Stimulated activated CD8-positive, alpha-beta memory T cell treated with anti-CD3 and anti-CD28 coated beads, Interleukin-2, amount 100 ng/mL, for 1 hour (primary cell): ENCODE data around the gene TMEM164.
"Not testable (repeated sequence)": the region's sequence is repeated elsewhere in the genome, so short reads cannot be mapped to it uniquely, and the experiment has no call there.

Experiments
- DNase-seq, 2 donors: peaks; one replicate each; pipeline ENCODE4 v3.0.0-alpha.2; 2020; ENCODE audit warnings: low read depth in 2 of 2

TMEM164 gene

GRCh38 chrX:110132450-110133114, 129.7 kb downstream of the TMEM164 start:
- no peak for DNase-seq

GRCh38 chrX:110133735-110134370, 130.9 kb downstream of the TMEM164 start:
- DNase-seq = no peak

GRCh38 chrX:110135618-110136017, 132.7 kb downstream of the TMEM164 start:
- no peak for DNase-seq

- DNase-seq = no peak
Measured at GRCh38 chrX:110136136-110136535, 133.2 kb downstream of the TMEM164 start.

GRCh38 chrX:110138557-110138956, 135.6 kb downstream of the TMEM164 start:
- no peak for DNase-seq

GRCh38 chrX:110139172-110139571, 136.3 kb downstream of the TMEM164 start:
- no peak for DNase-seq

GRCh38 chrX:110142096-110142495, 139.2 kb downstream of the TMEM164 start:
- DNase-seq = no peak

GRCh38 chrX:110143454-110144210, 140.7 kb downstream of the TMEM164 start:
- DNase-seq = no peak

- DNase-seq = no peak
Measured at GRCh38 chrX:110145311-110145710, 142.4 kb downstream of the TMEM164 start.

GRCh38 chrX:110145854-110146253, 142.9 kb downstream of the TMEM164 start:
- DNase-seq = no peak

GRCh38 chrX:110146521-110146920, 143.6 kb downstream of the TMEM164 start:
- DNase-seq = no peak

- no peak for DNase-seq
Measured at GRCh38 chrX:110153244-110153643, 150.3 kb downstream of the TMEM164 start.

GRCh38 chrX:110153896-110154295, 151.0 kb downstream of the TMEM164 start:
- no peak for DNase-seq

GRCh38 chrX:110154328-110154727, 151.4 kb downstream of the TMEM164 start:
- DNase-seq = not testable (repeated sequence)

GRCh38 chrX:110155759-110156158, 152.8 kb downstream of the TMEM164 start:
- DNase-seq = no peak

- DNase-seq = no peak
Measured at GRCh38 chrX:110156167-110156754, 153.3 kb downstream of the TMEM164 start.

- no peak for DNase-seq
Measured at GRCh38 chrX:110157444-110157843, 154.5 kb downstream of the TMEM164 start.

- DNase-seq = no peak
Measured at GRCh38 chrX:110159235-110159634, 156.3 kb downstream of the TMEM164 start.

GRCh38 chrX:110159865-110160264, 157.0 kb downstream of the TMEM164 start:
- DNase-seq = no peak

GRCh38 chrX:110161361-110161686, 158.4 kb downstream of the TMEM164 start:
- DNase-seq = no peak

- no peak for DNase-seq
Measured at GRCh38 chrX:110162131-110162530, 159.2 kb downstream of the TMEM164 start.

- no peak for DNase-seq
Measured at GRCh38 chrX:110162867-110163266, 160.0 kb downstream of the TMEM164 start.

GRCh38 chrX:110163488-110163887, 160.6 kb downstream of the TMEM164 start:
- DNase-seq = no peak
